Activated CD4-positive, alpha-beta T cell treated with anti-CD3 and anti-CD28 coated beads, Interleukin-2, amount 50 U/mL, for 16 hours (primary cell): Measurements from ENCODE around the gene PPP5C.
"Not testable (repeated sequence)": the region's sequence is repeated elsewhere in the genome, so short reads cannot be mapped to it uniquely, and the experiment has no call there.

ENCODE experiments used
- DNase-seq: peaks from one replicate; pipeline ENCODE4 v3.0.0-alpha.2; 2020

PPP5C gene

GRCh38 chr19:46411088-46411924 is 64.4 kb downstream of the PPP5C start:
- no peak for DNase-seq

- DNase-seq, result no peak
Observed at GRCh38 chr19:46411925-46412649, 65.2 kb downstream of the PPP5C start.

- DNase-seq, result no peak
Observed at GRCh38 chr19:46412650-46413261, 65.9 kb downstream of the PPP5C start.

- DNase-seq, result no peak
Observed at GRCh38 chr19:46413262-46414031, 66.6 kb downstream of the PPP5C start, which contains the start of gene CCDC8. CCDC8 (minus strand) TSS chr19:46413564; CDS start chr19:46412810, 754 bp downstream.

GRCh38 chr19:46414899-46415298 is 68.0 kb downstream of the PPP5C start:
- DNase-seq, result not testable (repeated sequence)

- DNase-seq, result not testable (repeated sequence)
Observed at GRCh38 chr19:46415804-46416709, 69.2 kb downstream of the PPP5C start.

GRCh38 chr19:46420056-46420455 is 73.2 kb downstream of the PPP5C start:
- no peak for DNase-seq

- DNase-seq, result no peak
Observed at GRCh38 chr19:46422344-46422743, 75.5 kb downstream of the PPP5C start.

- DNase-seq, result no peak
Observed at GRCh38 chr19:46423188-46423587, 76.3 kb downstream of the PPP5C start.

GRCh38 chr19:46426035-46426505 is 79.2 kb downstream of the PPP5C start:
- no peak for DNase-seq

GRCh38 chr19:46426506-46427162 is 79.7 kb downstream of the PPP5C start:
- DNase-seq, result peak; percentile 50

GRCh38 chr19:46427518-46428045 is 80.7 kb downstream of the PPP5C start:
- DNase-seq, result no peak

GRCh38 chr19:46428239-46429135 is 81.6 kb downstream of the PPP5C start, which contains the start of gene PNMA8C:
PNMA8C (minus strand) TSS chr19:46428936; CDS start chr19:46428359, 577 bp downstream.
- peak; percentile 65 for DNase-seq

GRCh38 chr19:46429999-46430398 is 83.1 kb downstream of the PPP5C start:
- DNase-seq, result no peak

- DNase-seq, result no peak
Observed at GRCh38 chr19:46431824-46432223, 84.9 kb downstream of the PPP5C start.

- not testable (repeated sequence) for DNase-seq
Observed at GRCh38 chr19:46433470-46433869, 86.6 kb downstream of the PPP5C start.

GRCh38 chr19:46435009-46435408 is 88.1 kb downstream of the PPP5C start:
- no peak for DNase-seq

GRCh38 chr19:46435689-46436088 is 88.8 kb downstream of the PPP5C start:
- DNase-seq, result not testable (repeated sequence)
